GM12878 (cell line): ENCODE measurements around the gene NR2C2AP. TPM values are rescaled to one million over a fixed set of nuclear protein-coding genes. Genes with fewer than 3 reads are reported as not detected.
A peak's percentile ranks its signal among the peaks of the same experiment; 100 is the strongest.

Experiments used
- ATAC-seq: fragments of 200-7000 bp; cut with Tn5 transposase; 3 replicates; pipeline ENCODE4 v1.9.1; 2020; ENCODE audit warnings: mild to moderate bottlenecking, moderate library complexity
- BruUV-seq: library from RNA; stranded (reverse); fragments of 400-500 nt; replicated peaks from 2 replicates; lab custom pipeline; 2021; lab: Mats Ljungman, UMichigan
- CTCF ChIA-PET: fragments of 300-600 bp; sonication (Branson Sonifier 250); formaldehyde crosslinking; extraction: SDS; loops from one replicate; lab custom pipeline; 2021; ENCODE audit warnings: inconsistent platforms; lab: Yijun Ruan, JAX
- POLR2A ChIA-PET: fragments of 350-600 bp; formaldehyde crosslinking; extraction: SDS; loops from one replicate; lab custom pipeline; 2021; ENCODE audit warnings: inconsistent platforms; lab: Charles Lee
- RAD21 ChIA-PET: fragments of 300-600 bp; sonication (Branson Sonifier 250); formaldehyde crosslinking; loops from one replicate; lab custom pipeline; 2023; ENCODE audit warnings: antibody characterized with exemption; ENCODE audit not compliant: unreplicated experiment; lab: Charles Lee
- SMC1A ChIA-PET: fragments of 300-600 bp; sonication (Branson Sonifier 250); formaldehyde crosslinking; loops from one replicate; lab custom pipeline; 2023; ENCODE audit not compliant: unreplicated experiment, uncharacterized antibody; lab: Charles Lee
- DNase-seq: peaks from one replicate; pipeline ENCODE4 v3.0.0-alpha.2; 2011; ENCODE audit warnings: low read depth, low spot score
- FAIRE-seq: peaks from 3 replicates; lab custom pipeline; 2011; peaks lifted over from hg19 to GRCh38; lab: Jason Lieb, UNC
- H2AFZ ChIP-seq: 2 replicates; pipeline ENCODE4 v1.6.0; 2011; ENCODE audit warnings: low read depth, low read length, control low read depth; ENCODE audit not compliant: control insufficient read depth
- H3K27ac ChIP-seq: 2 replicates; pipeline ENCODE4 v1.5.1; 2011; ENCODE audit warnings: control low read depth; ENCODE audit not compliant: control insufficient read depth, insufficient read depth
- H3K27me3 ChIP-seq, 2 experiments: replicated peaks in 1 of 2; 2 replicates each; pipeline versions ENCODE4 v1.6.0 to v1.6.1; 2011; ENCODE audit warnings: low read length in 1 of 2; ENCODE audit not compliant: control insufficient read depth in 2 of 2, insufficient read depth in 2 of 2
- H3K36me3 ChIP-seq, 2 experiments: 2 replicates each; pipeline ENCODE4 v1.5.1; 2011; ENCODE audit warnings: low read length in 1 of 2; ENCODE audit not compliant: control insufficient read depth in 2 of 2, insufficient read depth in 2 of 2
- H3K4me1 ChIP-seq: 2 replicates; pipeline ENCODE4 v1.6.1; 2011; ENCODE audit warnings: mild to moderate bottlenecking, low read length, moderate library complexity, mixed read lengths; ENCODE audit not compliant: control insufficient read depth, insufficient read depth
- H3K4me2 ChIP-seq: 2 replicates; pipeline ENCODE4 v1.6.0; 2011; ENCODE audit warnings: control low read depth; ENCODE audit not compliant: control insufficient read depth, insufficient read depth
- H3K4me3 ChIP-seq: fragments of 200-600 bp; sonication (generic); 2 replicates; pipeline ENCODE4 v1.5.1; 2016
- H3K79me2 ChIP-seq: 2 replicates; pipeline ENCODE4 v1.6.0; 2011; ENCODE audit warnings: low read length; ENCODE audit not compliant: control insufficient read depth, insufficient read depth
- H3K9ac ChIP-seq: 2 replicates; pipeline ENCODE4 v1.8.0; 2011; ENCODE audit warnings: low read length, control low read depth, mixed read lengths; ENCODE audit not compliant: control insufficient read depth, insufficient read depth
- H3K9me3 ChIP-seq: replicated peaks from 3 replicates; pipeline ENCODE4 v1.5.1; 2011; ENCODE audit warnings: mild to moderate bottlenecking, low read length; ENCODE audit not compliant: control insufficient read depth, insufficient read depth
- H4K20me1 ChIP-seq: 2 replicates; pipeline ENCODE4 v1.6.0; 2011; ENCODE audit not compliant: control insufficient read depth, insufficient read depth
- ASH2L ChIP-seq: fragments of 300-600, 200-600 bp; sonication (generic); IDR thresholded peaks from 2 replicates; pipeline ENCODE4 v1.6.1; 2017; ENCODE audit warnings: low read depth, mild to moderate bottlenecking, borderline replicate concordance
- FOXM1 ChIP-seq: IDR thresholded peaks from 2 replicates; pipeline ENCODE4 v1.6.1; 2012; ENCODE audit warnings: low read depth, mild to moderate bottlenecking, inconsistent platforms, low read length, moderate library complexity
- GATAD2B ChIP-seq: fragments of 450-650 bp; conservative IDR thresholded peaks from 2 replicates; pipeline ENCODE4 v1.6.1; 2017; ENCODE audit warnings: low read depth, mild to moderate bottlenecking, moderate library complexity
- IKZF1 ChIP-seq: fragments of 450-650 bp; conservative IDR thresholded peaks from 2 replicates; pipeline ENCODE4 v1.6.1; 2017; ENCODE audit warnings: antibody characterized with exemption, mild to moderate bottlenecking
- IKZF2 ChIP-seq, 2 experiments: fragments of 450-650 bp; IDR thresholded peaks; 2 replicates each; pipeline ENCODE4 v1.6.1; 2017; ENCODE audit warnings: mild to moderate bottlenecking in 2 of 2, moderate library complexity in 2 of 2
- MEF2A ChIP-seq: IDR thresholded peaks from 2 replicates; pipeline ENCODE4 v1.6.1; 2011; ENCODE audit warnings: low read depth, mild to moderate bottlenecking, low read length, moderate library complexity; ENCODE audit not compliant: insufficient read depth
- MXI1 ChIP-seq: fragments of 150-350 bp; IDR thresholded peaks from 2 replicates; pipeline ENCODE4 v1.6.1; 2011; ENCODE audit warnings: low read depth, mild to moderate bottlenecking, inconsistent platforms, low read length, improper control_type of control experiment
- MYB ChIP-seq: fragments of 150-350 bp; IDR thresholded peaks from 2 replicates; pipeline ENCODE4 v1.6.1; 2014; ENCODE audit warnings: mild to moderate bottlenecking, low read depth, low read length, borderline replicate concordance
- PRDM15 ChIP-seq: fragments of 450-650 bp; formaldehyde crosslinking; IDR thresholded peaks from 2 replicates; pipeline ENCODE4 v1.4.0; 2020; ENCODE audit warnings: mild to moderate bottlenecking, moderate library complexity
- RAD21 ChIP-seq: IDR thresholded peaks from 2 replicates; pipeline ENCODE4 v1.6.1; 2011; ENCODE audit warnings: mild to moderate bottlenecking, low read depth, low read length, moderate library complexity; ENCODE audit not compliant: insufficient read depth
- RUNX3 ChIP-seq: IDR thresholded peaks from 2 replicates; pipeline ENCODE4 v1.6.1; 2012; ENCODE audit warnings: low read length, inconsistent platforms
- SMAD5 ChIP-seq: IDR thresholded peaks from 2 replicates; pipeline ENCODE4 v1.6.1; 2016; ENCODE audit warnings: antibody characterized with exemption, low read depth
- TCF7 ChIP-seq: IDR thresholded peaks from 2 replicates; pipeline ENCODE4 v1.6.1; 2014; ENCODE audit warnings: antibody characterized with exemption, borderline replicate concordance
- WGBS: methylation state at CpG from one replicate; pipeline ENCODE4 v1.1.6; 2016; ENCODE audit warnings: low lambda C conversion rate; ENCODE audit not compliant: insufficient replicate concordance, insufficient coverage; ENCODE audit errors: missing lambda C conversion rate; 5-methylcytosine and 5-hydroxymethylcytosine counted together
- in situ Hi-C: fragments of 300-500 bp; cut with MboI; formaldehyde crosslinking; loops from 9 replicates; pipeline ENCODE4 v1.14.3; 2018; ENCODE audit warnings: mixed read lengths
- intact Hi-C: fragments of 100-400 bp; cut with micrococcal nuclease; formaldehyde crosslinking; loops from one replicate; pipeline ENCODE4 v1.14.2; 2022; ENCODE audit not compliant: unreplicated experiment
- polyA plus RNA-seq, 11 experiments: library from polyadenylated mRNA; depleted of rRNA in 4 of 11; unstranded in 6 of 11; stranded (reverse) in 5 of 11; fragments of >200 nt; fragmentation: Nextera tagmentation in 4 of 11; fragmentation: Illumina TruSeq in 1 of 11; extraction: Ambion mirVana in 4 of 11; extraction: Trizol in 1 of 11; gene quantifications; 1 replicate in 1 of 11; 2 replicates in 10 of 11; pipeline versions ENCODE4 v1.2.1 to v1.2.3, GENCODE V29; 2011 to 2016; ENCODE audit warnings: inconsistent platforms in 2 of 11, missing spikeins in 2 of 11, low read depth in 1 of 11
- total RNA-seq, 4 experiments: library from RNA; depleted of rRNA in 3 of 4; stranded (reverse); fragments of >200 nt in 3 of 4; fragmentation: Illumina TruSeq in 1 of 4; extraction: Trizol in 1 of 4; gene quantifications; 2 replicates each; pipeline versions ENCODE4 v1.2.1 to v1.2.3, GENCODE V29; 2013 to 2021

NR2C2AP gene
- total and polyA plus RNA-seq, 10 of the 15 experiments (the other 5 are each of a cell fraction or from before 2014, with no cell fraction given): 21.5 to 44.8 (median 28.1) TPM

DNA sequence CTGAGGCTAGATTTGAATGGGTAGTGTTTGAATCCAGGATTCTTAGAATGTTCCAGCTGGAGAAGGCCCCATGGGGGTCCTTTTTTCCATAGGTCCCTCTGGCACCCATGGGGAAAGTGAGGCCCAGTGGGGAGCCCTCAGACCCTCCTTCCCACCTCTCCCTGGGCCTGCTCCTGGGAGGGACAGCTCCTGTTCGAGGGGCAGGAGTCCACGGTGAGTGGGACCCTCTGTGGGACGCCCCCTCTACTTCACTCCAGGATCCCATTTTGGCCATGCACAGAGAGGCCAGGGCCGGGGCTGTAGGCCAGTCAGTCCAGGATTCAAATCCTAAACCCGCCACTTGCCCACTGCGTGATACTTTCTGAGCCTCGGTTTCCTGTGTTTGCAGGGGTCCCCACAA is 40.7 kb downstream of the NR2C2AP start:
- POLR2A ChIA-PET: interaction anchor here (0.6 kb wide), 1 partner anchor 30 kb away, joined by 5 read pairs; no protein-coding TSS in a partner anchor
- no peak overlapping the region for H3K4me2 ChIP-seq

GRCh38 chr19:19160461-19161035 is 42.7 kb downstream of the NR2C2AP start:
- 6% methylated on average over 15 of the region's 26 CpGs for WGBS
- ATAC-seq (peak; percentile 66), FAIRE-seq (no peak), DNase-seq (no peak)
- no TSS peak for BruUV-seq
- ChIA-PET SMC1A (interaction anchor here (0.9 to 3.1 kb wide), 8 partner anchors 8 to 19 kb away, joined by 3 to 18 read pairs (median 6); partner anchors contain the start of gene MEF2B), RAD21 (interaction anchor here (0.7 to 17.5 kb wide), 2 partner anchors 9 to 12 kb away, joined by 3 to 394 read pairs; partner anchors contain the start of gene MEF2B), POLR2A (interaction anchor here (1.1 to 7.7 kb wide), 3 partner anchors 8 to 13 kb away, joined by 5 to 74 read pairs (median 8); partner anchors contain the start of gene MEF2B), CTCF (interaction anchor here (7.3 to 11.3 kb wide), 3 partner anchors 9 to 14 kb away, joined by 57 to 135 read pairs (median 86); partner anchors contain the start of gene MEF2B)
- Histone ChIP-seq H3K9ac (peak overlapping the region; percentile 52), H3K4me3 (peak overlapping the region; percentile 41; the same call in 1 of the 2 replicates), H4K20me1 (no peaks in the 10 kb centered on the region), H3K4me1 (peaks cover 50% of the 10 kb centered on the region), H3K27me3 (no peaks in the 10 kb centered on the region), H3K9me3 (no peaks in the 10 kb centered on the region), H3K79me2 (peaks cover 2% of the 10 kb centered on the region), H3K27ac (peak overlapping the region; percentile 82), H3K4me2 (peak overlapping the region; percentile 93), H3K36me3 (no peaks in the 10 kb centered on the region; a peak in 1 of 4 replicates), H2AFZ (peak overlapping the region; percentile 38)
- in situ Hi-C loops: no loop called here
- intact Hi-C loops: no loop called here
- TF ChIP-seq PRDM15 (CRISPR knock-in tag) (no peak), RAD21 (no peak), MEF2A (0 out of 2 replicates have a peak, but pooled peaks have one; percentile 17), ASH2L (no peak), MXI1 (no peak), FOXM1 (no peak), GATAD2B (peak; percentile 93), MYB (no peak), SMAD5 (no peak)

More for the DNA sequence above, 40.7 kb downstream of the NR2C2AP start:
- H3K27me3 ChIP-seq: no peaks in the 10 kb centered on the region
- peak; percentile 20; the same call in 1 of the 2 replicates for TF ChIP-seq IKZF1
- TF ChIP-seq IKZF2 (IDR thresholded peaks at IDR 0.05): 0 out of 4 replicates have a peak, but pooled peaks of 1 of the 2 experiments have one; percentile 1
- no peak for TF ChIP-seq SMAD5
- no peak for TF ChIP-seq TCF7
- no peak for TF ChIP-seq RUNX3
- no peak overlapping the region for H2AFZ ChIP-seq
- RAD21 ChIA-PET: interaction anchor here (17.5 kb wide), 1 partner anchor 11 kb away, joined by 394 read pairs; the partner anchor contains the start of gene MEF2B
- H3K36me3 ChIP-seq: no peaks in the 10 kb centered on the region; a peak in 1 of 4 replicates
- no peak overlapping the region for H3K4me3 ChIP-seq
- no peak for DNase-seq
- H3K79me2 ChIP-seq: peaks cover 3% of the 10 kb centered on the region
- BruUV-seq: no TSS peak
- no peak for FAIRE-seq
- no peak overlapping the region for H3K9ac ChIP-seq
- H4K20me1 ChIP-seq: no peaks in the 10 kb centered on the region
- intact Hi-C loops: no loop called here
- no peak overlapping the region for H3K27ac ChIP-seq
- no peaks in the 10 kb centered on the region for H3K9me3 ChIP-seq
- CTCF ChIA-PET: interaction anchor here (0.8 to 11.3 kb wide), 3 partner anchors 10 to 15 kb away, joined by 3 to 135 read pairs (median 57); no protein-coding TSS in a partner anchor
- no peak for ATAC-seq
- SMC1A ChIA-PET: interaction anchor here (2.7 kb wide), 1 partner anchor 13 kb away, joined by 18 read pairs; no protein-coding TSS in a partner anchor
- peaks cover 40% of the 10 kb centered on the region for H3K4me1 ChIP-seq
- in situ Hi-C loops: no loop called here
- 74% methylated on average over 7 of the region's 7 CpGs for WGBS
